Fibroblast of pulmonary artery (primary cell): ENCODE measurements around the gene TTC39A.
A peak's percentile ranks its signal among the peaks of the same experiment; 100 is the strongest.

ENCODE experiments used
- DNase-seq: peaks from one replicate; pipeline ENCODE4 v3.0.0-alpha.2; 2010; ENCODE audit warnings: low read depth
- H3K4me3 ChIP-seq: replicated peaks from 2 replicates; pipeline ENCODE4 v1.5.1; 2011; ENCODE audit warnings: low read depth, mild to moderate bottlenecking, control low read depth, low read length, moderate library complexity
- CTCF ChIP-seq: IDR thresholded peaks from 2 replicates; pipeline ENCODE4 v1.5.1; 2011; ENCODE audit warnings: mild to moderate bottlenecking, control low read depth, low read length, inconsistent platforms; ENCODE audit errors: missing control alignments

The TTC39A gene

GRCh38 chr1:51299981-51300670 lies 30.2 kb downstream of the TTC39A start:
- no peak for DNase-seq
- TF ChIP-seq CTCF = no peak

GRCh38 chr1:51299185-51299885 lies 31.0 kb downstream of the TTC39A start:
- no peak for TF ChIP-seq CTCF
- no peak overlapping the region for H3K4me3 ChIP-seq
- no peak for DNase-seq

More at GRCh38 chr1:51299981-51300670, 30.2 kb downstream of the TTC39A start:
- H3K4me3 ChIP-seq = no peak overlapping the region

- no peak overlapping the region for H3K4me3 ChIP-seq
- DNase-seq = no peak
- TF ChIP-seq CTCF = no peak
Measured at GRCh38 chr1:51298322-51298705, 32.0 kb downstream of the TTC39A start.

GRCh38 chr1:51297401-51298321 lies 32.7 kb downstream of the TTC39A start:
- TF ChIP-seq CTCF = no peak
- no peak overlapping the region for H3K4me3 ChIP-seq
- DNase-seq = no peak

GRCh38 chr1:51296383-51297357 lies 33.7 kb downstream of the TTC39A start:
- H3K4me3 ChIP-seq = peak overlapping the region; percentile 31
- DNase-seq = peak; percentile 78
- TF ChIP-seq CTCF = peak; percentile 95

- DNase-seq = no peak
- TF ChIP-seq CTCF = no peak
- no peak overlapping the region for H3K4me3 ChIP-seq
Measured at GRCh38 chr1:51295926-51296325, 34.4 kb downstream of the TTC39A start.
